Astrocyte of the cerebellum (primary cell): Measurements from ENCODE around the gene FBXO21.

Source experiments
- DNase-seq: peaks from one replicate; pipeline ENCODE4 v3.0.0-alpha.2; 2011; ENCODE audit warnings: low read depth
- H3K4me3 ChIP-seq: 2 replicates; pipeline ENCODE4 v1.5.1; 2011; ENCODE audit warnings: mild to moderate bottlenecking, low read depth, low read length, moderate library complexity
- CTCF ChIP-seq: IDR thresholded peaks from 2 replicates; pipeline ENCODE4 v1.5.1; 2012; ENCODE audit warnings: low read length, low read depth, moderate library complexity, mild to moderate bottlenecking; ENCODE audit errors: missing control alignments
- in situ Hi-C: cut with HindIII; loops from 2 replicates; pipeline ENCODE4 v1.10.0; 2017; ENCODE audit warnings: low sequenced_read_pairs

FBXO21 gene

GRCh38 chr12:117152793-117153775 lies 37.2 kb downstream of the FBXO21 start:
- no peak overlapping the region for H3K4me3 ChIP-seq
- in situ Hi-C loops, result no loop called here
- TF ChIP-seq CTCF, result no peak
- no peak for DNase-seq

GRCh38 chr12:117151403-117152031 lies 38.8 kb downstream of the FBXO21 start:
- no peak for DNase-seq
- TF ChIP-seq CTCF, result no peak
- H3K4me3 ChIP-seq, result no peak overlapping the region
- in situ Hi-C loops, result no loop called here

- no peak for DNase-seq
These were observed 40.8 kb downstream of the FBXO21 start for GRCh38 chr12:117149431-117149830.

GRCh38 chr12:117148642-117149041 lies 41.6 kb downstream of the FBXO21 start:
- in situ Hi-C loops, result no loop called here
- DNase-seq, result no peak
- no peak for TF ChIP-seq CTCF
- H3K4me3 ChIP-seq, result no peak overlapping the region

More at GRCh38 chr12:117149431-117149830, 40.8 kb downstream of the FBXO21 start:
- no peak for TF ChIP-seq CTCF
- in situ Hi-C loops, result no loop called here
- H3K4me3 ChIP-seq, result no peak overlapping the region

- in situ Hi-C loops, result no loop called here
- TF ChIP-seq CTCF, result no peak
- no peak overlapping the region for H3K4me3 ChIP-seq
- DNase-seq, result no peak
These were observed 42.6 kb downstream of the FBXO21 start for GRCh38 chr12:117147639-117148038.

GRCh38 chr12:117145597-117146154 lies 44.6 kb downstream of the FBXO21 start:
- no peak for DNase-seq
- no peak for TF ChIP-seq CTCF
- in situ Hi-C loops, result no loop called here
- no peak overlapping the region for H3K4me3 ChIP-seq
